ENCODE measurements around the gene ARAP2.
"Not testable (repeated sequence)": the region's sequence is repeated elsewhere in the genome, so short reads cannot be mapped to it uniquely, and the experiment has no call there.

The ARAP2 gene

DNA sequence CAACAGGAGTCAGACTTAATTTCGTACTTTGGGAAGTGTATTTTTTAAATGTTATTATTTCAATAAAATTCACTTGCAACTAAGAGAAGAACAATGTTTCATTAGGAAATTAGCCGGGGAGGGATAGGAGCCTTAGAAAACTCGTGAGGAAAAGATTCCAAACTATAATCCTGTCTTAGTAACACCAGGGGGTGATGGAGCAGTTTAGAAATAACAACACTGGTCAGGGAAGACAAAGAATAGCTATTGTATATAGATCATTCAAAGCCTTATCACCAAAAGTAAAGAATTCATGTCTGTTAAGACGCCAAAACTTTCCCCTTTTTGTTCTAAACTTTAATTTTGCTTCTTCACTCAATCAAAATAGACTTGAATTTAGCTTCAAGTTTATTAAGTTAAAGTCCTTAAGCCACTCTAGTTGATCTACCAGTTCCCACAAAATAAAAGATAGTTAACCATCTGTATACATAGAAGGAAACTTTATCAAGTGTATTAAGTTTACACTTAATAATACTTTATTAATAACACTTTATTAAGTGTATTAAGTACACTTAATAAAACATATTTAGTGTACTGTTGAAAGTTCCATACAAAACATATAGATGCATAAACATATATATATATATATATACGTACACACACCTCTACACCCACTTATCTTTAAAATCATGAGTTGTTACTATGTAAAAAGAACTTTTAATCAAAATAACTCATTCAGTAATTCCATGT is 60.5 kb downstream of the ARAP2 start:
- H3K9ac ChIP-seq (ENCODE audit: low read length): no peak overlapping the region
- no peaks in the 10 kb centered on the region for H3K27me3 ChIP-seq (ENCODE audit: control insufficient read depth, insufficient read depth, low read length)
- H3K27ac ChIP-seq (ENCODE audit: low read depth, low read length): no peak overlapping the region
- H3K36me3 ChIP-seq (ENCODE audit: control insufficient read depth, insufficient read depth, low read length): peaks cover 2% of the 10 kb centered on the region
- no peak overlapping the region for H3K4me3 ChIP-seq (ENCODE audit: low read length)
- H3K4me1 ChIP-seq (ENCODE audit: control insufficient read depth, insufficient read depth, low read length): no peaks in the 10 kb centered on the region

DNA sequence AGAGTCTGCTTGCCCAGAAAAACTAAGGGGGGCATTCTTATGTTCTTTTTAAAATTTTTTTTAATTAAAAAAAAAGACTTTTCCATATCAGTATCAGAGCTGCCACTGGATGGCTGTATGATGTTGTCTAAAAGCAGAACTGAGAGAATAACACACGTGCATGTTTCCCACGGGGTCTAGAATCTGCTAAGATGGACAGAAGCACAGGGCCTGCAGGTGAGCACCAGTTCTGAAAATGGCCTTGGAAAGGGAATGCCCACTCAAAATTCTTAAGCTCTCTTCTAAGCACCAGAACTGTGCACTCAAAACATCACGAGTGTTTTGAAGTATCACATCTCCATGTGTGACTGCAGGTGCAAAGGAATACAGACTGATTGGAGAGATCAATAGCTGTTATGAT is 61.1 kb downstream of the ARAP2 start:
- H3K4me3 ChIP-seq (ENCODE audit: low read length): no peak overlapping the region
- H3K4me1 ChIP-seq (ENCODE audit: control insufficient read depth, insufficient read depth, low read length): no peaks in the 10 kb centered on the region
- H3K27ac ChIP-seq (ENCODE audit: low read depth, low read length): no peak overlapping the region
- no peak overlapping the region for H3K9ac ChIP-seq (ENCODE audit: low read length)
- H3K27me3 ChIP-seq (ENCODE audit: control insufficient read depth, insufficient read depth, low read length): no peaks in the 10 kb centered on the region
- peaks cover 2% of the 10 kb centered on the region for H3K36me3 ChIP-seq (ENCODE audit: control insufficient read depth, insufficient read depth, low read length)

GRCh38 chr4:36182315-36182714 is 62.0 kb downstream of the ARAP2 start:
- not testable (repeated sequence) for H3K27ac ChIP-seq (ENCODE audit: low read depth, low read length); H3K4me3 ChIP-seq (ENCODE audit: low read length); H3K9ac ChIP-seq (ENCODE audit: low read length); H3K27me3 ChIP-seq (ENCODE audit: control insufficient read depth, insufficient read depth, low read length); H3K36me3 ChIP-seq (ENCODE audit: control insufficient read depth, insufficient read depth, low read length); H3K4me1 ChIP-seq (ENCODE audit: control insufficient read depth, insufficient read depth, low read length)

DNA sequence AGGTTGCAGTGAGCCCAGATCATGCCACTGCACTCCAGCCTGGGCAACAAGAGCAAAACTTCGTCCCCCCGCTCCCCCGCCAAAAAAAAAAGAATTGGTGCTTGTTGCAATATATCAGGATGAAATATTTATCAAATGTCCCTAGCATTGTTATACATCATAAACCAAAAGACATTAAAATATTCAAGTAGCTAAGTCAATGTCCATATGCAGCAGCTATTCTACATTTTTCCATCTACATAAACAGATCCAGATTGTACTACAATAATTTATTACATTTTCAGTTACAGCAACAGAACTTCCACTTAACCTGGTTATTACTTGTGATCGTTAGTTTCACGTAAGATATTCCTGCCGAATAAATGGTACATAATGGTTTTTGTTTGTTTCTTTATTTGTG is 64.1 kb downstream of the ARAP2 start:
- Histone ChIP-seq H3K27ac (ENCODE audit: low read depth, low read length) (no peak overlapping the region), H3K4me3 (ENCODE audit: low read length) (no peak overlapping the region), H3K4me1 (ENCODE audit: control insufficient read depth, insufficient read depth, low read length) (no peaks in the 10 kb centered on the region), H3K36me3 (ENCODE audit: control insufficient read depth, insufficient read depth, low read length) (peaks cover 2% of the 10 kb centered on the region), H3K27me3 (ENCODE audit: control insufficient read depth, insufficient read depth, low read length) (no peaks in the 10 kb centered on the region), H3K9ac (ENCODE audit: low read length) (no peak overlapping the region)

DNA sequence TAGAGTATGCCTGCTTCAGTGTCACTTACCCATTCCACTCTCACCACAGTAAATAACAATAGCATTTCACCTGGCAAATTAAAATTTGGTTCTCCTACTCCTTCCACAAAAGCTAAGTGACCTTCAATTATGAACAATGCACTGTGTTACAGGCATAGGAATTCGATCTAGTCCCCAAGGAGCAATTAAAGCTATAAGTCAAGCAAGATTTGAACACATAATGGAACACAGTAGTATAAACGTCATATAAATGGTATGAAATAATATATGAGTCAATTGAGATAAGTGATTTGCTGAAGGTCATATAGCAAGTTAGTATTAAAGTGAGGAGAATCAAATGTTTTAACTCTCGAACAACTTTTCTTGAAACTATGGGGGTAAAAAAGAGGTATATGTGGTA is 65.8 kb downstream of the ARAP2 start:
- Histone ChIP-seq H3K36me3 (ENCODE audit: control insufficient read depth, insufficient read depth, low read length) (peaks cover 2% of the 10 kb centered on the region), H3K4me1 (ENCODE audit: control insufficient read depth, insufficient read depth, low read length) (no peaks in the 10 kb centered on the region)

GRCh38 chr4:36177946-36178345 is 66.4 kb downstream of the ARAP2 start:
- Histone ChIP-seq H3K4me1 (ENCODE audit: control insufficient read depth, insufficient read depth, low read length) (no peaks in the 10 kb centered on the region), H3K4me3 (ENCODE audit: low read length) (no peak overlapping the region), H3K27ac (ENCODE audit: low read depth, low read length) (no peak overlapping the region), H3K9ac (ENCODE audit: low read length) (no peak overlapping the region), H3K36me3 (ENCODE audit: control insufficient read depth, insufficient read depth, low read length) (peaks cover 2% of the 10 kb centered on the region), H3K27me3 (ENCODE audit: control insufficient read depth, insufficient read depth, low read length) (no peaks in the 10 kb centered on the region)

More for the DNA sequence above, 65.8 kb downstream of the ARAP2 start:
- Histone ChIP-seq H3K27me3 (ENCODE audit: control insufficient read depth, insufficient read depth, low read length) (no peaks in the 10 kb centered on the region), H3K27ac (ENCODE audit: low read depth, low read length) (no peak overlapping the region), H3K9ac (ENCODE audit: low read length) (no peak overlapping the region), H3K4me3 (ENCODE audit: low read length) (no peak overlapping the region)

DNA sequence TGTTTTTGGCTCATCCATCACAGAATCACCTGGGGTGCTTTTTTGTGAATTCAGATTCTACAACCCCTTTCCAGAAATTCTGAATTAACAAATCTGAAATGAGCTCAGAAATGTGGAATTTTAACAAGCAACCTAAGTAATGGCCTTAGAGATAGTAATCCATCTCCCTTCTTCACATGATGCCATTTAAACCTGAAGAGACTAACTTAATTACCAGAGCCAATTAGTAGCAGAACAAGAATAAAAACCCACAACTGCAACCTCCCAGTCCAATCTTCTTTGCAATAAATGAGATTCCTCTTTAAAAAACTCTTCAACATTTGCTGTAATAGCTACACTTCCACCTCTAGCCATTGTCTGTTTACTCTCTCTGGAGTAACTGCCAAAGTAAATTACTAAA is 69.7 kb downstream of the ARAP2 start:
- Histone ChIP-seq H3K4me3 (ENCODE audit: low read length) (no peak overlapping the region), H3K9ac (ENCODE audit: low read length) (no peak overlapping the region), H3K27me3 (ENCODE audit: control insufficient read depth, insufficient read depth, low read length) (no peaks in the 10 kb centered on the region), H3K27ac (ENCODE audit: low read depth, low read length) (no peak overlapping the region), H3K36me3 (ENCODE audit: control insufficient read depth, insufficient read depth, low read length) (no peaks in the 10 kb centered on the region), H3K4me1 (ENCODE audit: control insufficient read depth, insufficient read depth, low read length) (no peaks in the 10 kb centered on the region)

GRCh38 chr4:36173905-36174304 is 70.4 kb downstream of the ARAP2 start:
- H3K27me3 ChIP-seq (ENCODE audit: control insufficient read depth, insufficient read depth, low read length): no peaks in the 10 kb centered on the region
- no peak overlapping the region for H3K9ac ChIP-seq (ENCODE audit: low read length)
- no peaks in the 10 kb centered on the region for H3K4me1 ChIP-seq (ENCODE audit: control insufficient read depth, insufficient read depth, low read length)
- H3K27ac ChIP-seq (ENCODE audit: low read depth, low read length): no peak overlapping the region
- no peaks in the 10 kb centered on the region for H3K36me3 ChIP-seq (ENCODE audit: control insufficient read depth, insufficient read depth, low read length)
- no peak overlapping the region for H3K4me3 ChIP-seq (ENCODE audit: low read length)

GRCh38 chr4:36172656-36173055 is 71.7 kb downstream of the ARAP2 start:
- H3K27me3 ChIP-seq (ENCODE audit: control insufficient read depth, insufficient read depth, low read length): no peaks in the 10 kb centered on the region
- no peaks in the 10 kb centered on the region for H3K36me3 ChIP-seq (ENCODE audit: control insufficient read depth, insufficient read depth, low read length)
- no peak overlapping the region for H3K4me3 ChIP-seq (ENCODE audit: low read length)
- H3K4me1 ChIP-seq (ENCODE audit: control insufficient read depth, insufficient read depth, low read length): no peaks in the 10 kb centered on the region
- H3K9ac ChIP-seq (ENCODE audit: low read length): no peak overlapping the region
- no peak overlapping the region for H3K27ac ChIP-seq (ENCODE audit: low read depth, low read length)

GRCh38 chr4:36168127-36168878 is 76.0 kb downstream of the ARAP2 start:
- no peaks in the 10 kb centered on the region for H3K27me3 ChIP-seq (ENCODE audit: control insufficient read depth, insufficient read depth, low read length)
- H3K36me3 ChIP-seq (ENCODE audit: control insufficient read depth, insufficient read depth, low read length): no peaks in the 10 kb centered on the region
- H3K9ac ChIP-seq (ENCODE audit: low read length): no peak overlapping the region
- H3K4me1 ChIP-seq (ENCODE audit: control insufficient read depth, insufficient read depth, low read length): no peaks in the 10 kb centered on the region
- H3K4me3 ChIP-seq (ENCODE audit: low read length): no peak overlapping the region
- no peak overlapping the region for H3K27ac ChIP-seq (ENCODE audit: low read depth, low read length)

- no peak overlapping the region for H3K4me3 ChIP-seq (ENCODE audit: low read length)
- no peak overlapping the region for H3K27ac ChIP-seq (ENCODE audit: low read depth, low read length)
- H3K27me3 ChIP-seq (ENCODE audit: control insufficient read depth, insufficient read depth, low read length): no peaks in the 10 kb centered on the region
- no peaks in the 10 kb centered on the region for H3K36me3 ChIP-seq (ENCODE audit: control insufficient read depth, insufficient read depth, low read length)
- no peak overlapping the region for H3K9ac ChIP-seq (ENCODE audit: low read length)
- H3K4me1 ChIP-seq (ENCODE audit: control insufficient read depth, insufficient read depth, low read length): no peaks in the 10 kb centered on the region
These were observed 78.7 kb downstream of the ARAP2 start for GRCh38 chr4:36165631-36166005.

DNA sequence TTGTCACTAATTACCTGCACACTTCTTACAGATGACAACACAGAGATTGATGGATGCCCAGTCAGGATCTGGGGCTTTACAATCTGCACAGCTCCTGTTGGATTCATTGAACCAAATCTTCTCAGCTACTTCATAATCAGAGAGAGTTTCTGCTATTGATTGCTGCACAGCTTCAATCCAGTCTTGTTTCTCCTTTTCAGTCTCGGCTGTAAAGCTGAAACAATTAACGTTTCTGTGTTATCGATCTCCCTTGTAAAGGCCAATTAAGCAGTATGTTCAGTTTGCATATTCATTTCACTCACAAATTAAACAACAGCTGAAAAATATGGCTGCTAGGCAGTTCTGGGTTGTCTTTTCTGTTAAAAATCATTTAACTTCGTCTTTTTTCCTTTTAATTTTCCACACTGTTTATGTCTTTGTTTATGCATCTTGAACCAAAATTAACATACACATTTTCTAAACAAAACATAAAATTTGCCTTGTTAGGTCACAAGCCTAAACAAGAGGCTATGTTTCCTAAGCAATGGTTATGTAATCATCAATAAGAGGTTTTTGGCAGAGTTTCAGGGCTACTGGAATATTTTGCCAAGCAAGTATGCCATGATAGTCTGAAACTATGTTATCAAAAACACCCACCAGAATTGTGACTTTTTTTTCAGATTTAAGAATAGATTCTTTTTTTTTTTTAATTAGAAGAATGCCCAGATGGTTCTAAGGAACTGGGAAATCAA is 79.2 kb downstream of the ARAP2 start:
- no peak overlapping the region for H3K9ac ChIP-seq (ENCODE audit: low read length)
- H3K27ac ChIP-seq (ENCODE audit: low read depth, low read length): no peak overlapping the region
- H3K36me3 ChIP-seq (ENCODE audit: control insufficient read depth, insufficient read depth, low read length): no peaks in the 10 kb centered on the region
- no peak overlapping the region for H3K4me3 ChIP-seq (ENCODE audit: low read length)
- H3K4me1 ChIP-seq (ENCODE audit: control insufficient read depth, insufficient read depth, low read length): no peaks in the 10 kb centered on the region
- no peaks in the 10 kb centered on the region for H3K27me3 ChIP-seq (ENCODE audit: control insufficient read depth, insufficient read depth, low read length)
